Fibroblast of lung (primary cell): ENCODE measurements around the gene SEPTIN2. TPM values are rescaled to one million over a fixed set of nuclear protein-coding genes. Genes with fewer than 3 reads are reported as not detected.

Experiments
- DNase-seq, 2 donors: peaks; one replicate each; pipeline versions ENCODE4 v3.0.0 to v3.0.0-alpha.2; 2010; ENCODE audit warnings: low read depth in 2 of 2
- H2AFZ ChIP-seq: 2 replicates; pipeline ENCODE4 v1.5.1; 2012; ENCODE audit warnings: low read length, control low read depth, inconsistent platforms
- H3K27ac ChIP-seq: 2 replicates; pipeline ENCODE4 v1.5.1; 2011; ENCODE audit warnings: low read length, control low read depth; ENCODE audit not compliant: insufficient read depth
- H3K27me3 ChIP-seq: 2 replicates; pipeline ENCODE4 v1.5.1; 2011; ENCODE audit warnings: mild to moderate bottlenecking, low read length; ENCODE audit not compliant: control insufficient read depth, insufficient read depth
- H3K36me3 ChIP-seq: 2 replicates; pipeline ENCODE4 v1.5.1; 2011; ENCODE audit warnings: low read length; ENCODE audit not compliant: control insufficient read depth, insufficient read depth
- H3K4me1 ChIP-seq: 2 replicates; pipeline ENCODE4 v1.5.1; 2011; ENCODE audit warnings: low read length; ENCODE audit not compliant: control insufficient read depth, insufficient read depth; ENCODE audit errors: extremely low read depth
- H3K4me2 ChIP-seq: 2 replicates; pipeline ENCODE4 v1.5.1; 2011; ENCODE audit warnings: low read length, control low read depth; ENCODE audit not compliant: insufficient read depth; ENCODE audit errors: extremely low read depth
- H3K4me3 ChIP-seq, 4 experiments: fragments of 200-600 bp in 1 of 4; sonication (generic) in 1 of 4; replicated peaks in 1 of 4; 2 replicates each; pipeline ENCODE4 v1.5.1; 2011 to 2016; ENCODE audit warnings: low read length in 4 of 4, low read depth in 3 of 4, mild to moderate bottlenecking in 3 of 4, control low read depth in 2 of 4, inconsistent platforms in 1 of 4, mixed read lengths in 1 of 4; ENCODE audit not compliant: insufficient read depth in 1 of 4; ENCODE audit errors: control extremely low read depth in 1 of 4
- H3K79me2 ChIP-seq: 2 replicates; pipeline ENCODE4 v1.5.1; 2012; ENCODE audit warnings: mild to moderate bottlenecking, low read length, inconsistent platforms; ENCODE audit not compliant: control insufficient read depth, insufficient read depth
- H3K9ac ChIP-seq: 2 replicates; pipeline ENCODE4 v1.5.1; 2011; ENCODE audit warnings: mild to moderate bottlenecking, low read length, control low read depth; ENCODE audit not compliant: insufficient read depth
- H3K9me3 ChIP-seq: 2 replicates; pipeline ENCODE4 v1.5.1; 2012; ENCODE audit warnings: low read depth, low read length; ENCODE audit not compliant: control insufficient read depth, insufficient read depth
- H4K20me1 ChIP-seq: 2 replicates; pipeline ENCODE4 v1.5.1; 2011; ENCODE audit warnings: low read length; ENCODE audit not compliant: control insufficient read depth, insufficient read depth; ENCODE audit errors: extremely low read depth
- EZH2 ChIP-seq: IDR thresholded peaks from 2 replicates; pipeline ENCODE4 v1.5.1; 2012; ENCODE audit warnings: low read length, control low read depth, mild to moderate bottlenecking; ENCODE audit errors: missing control alignments
- polyA plus RNA-seq, 2 donors: library from polyadenylated mRNA; depleted of rRNA in 1 of 2; stranded (reverse) in 1 of 2; unstranded in 1 of 2; fragments of >200 nt; gene quantifications; 2 replicates each; pipeline ENCODE4 v1.2.1, GENCODE V29; 2011 to 2012; ENCODE audit warnings: missing spikeins in 1 of 2
- total RNA-seq: library from RNA; depleted of rRNA; stranded (reverse); fragments of >200 nt; gene quantifications from 2 replicates; pipeline ENCODE4 v1.2.1, GENCODE V29; 2014
- TF ChIP-seq, protein P1 (sequence below), 2 donors: IDR thresholded peaks in 1 of 2; conservative IDR thresholded peaks in 1 of 2; 1 replicate in 1 of 2; 2 replicates in 1 of 2; pipeline ENCODE4 v1.5.1; 2011 to 2012; ENCODE audit warnings: low read length in 2 of 2, control low read depth in 1 of 2, inconsistent platforms in 1 of 2, low read depth in 1 of 2, mild to moderate bottlenecking in 1 of 2

SEPTIN2 gene
- total and polyA plus RNA-seq, 2 donors (not counting 1 experiment from before 2014, with no cell fraction given) = 403 to 927 TPM

GRCh38 chr2:241349941-241350340 lies 34.2 kb downstream of the SEPTIN2 start:
- Histone ChIP-seq H3K4me1 (peaks cover 4% of the 10 kb centered on the region), H3K9me3 (no peaks in the 10 kb centered on the region), H3K4me3 (no peak overlapping the region), H3K27ac (no peak overlapping the region), H4K20me1 (no peaks in the 10 kb centered on the region), H3K36me3 (peaks cover 16% of the 10 kb centered on the region), H3K27me3 (no peaks in the 10 kb centered on the region), H2AFZ (no peak overlapping the region), H3K9ac (no peak overlapping the region), H3K79me2 (no peaks in the 10 kb centered on the region), H3K4me2 (no peak overlapping the region)
- TF ChIP-seq EZH2 = no peak
- no peak for DNase-seq

DNA sequence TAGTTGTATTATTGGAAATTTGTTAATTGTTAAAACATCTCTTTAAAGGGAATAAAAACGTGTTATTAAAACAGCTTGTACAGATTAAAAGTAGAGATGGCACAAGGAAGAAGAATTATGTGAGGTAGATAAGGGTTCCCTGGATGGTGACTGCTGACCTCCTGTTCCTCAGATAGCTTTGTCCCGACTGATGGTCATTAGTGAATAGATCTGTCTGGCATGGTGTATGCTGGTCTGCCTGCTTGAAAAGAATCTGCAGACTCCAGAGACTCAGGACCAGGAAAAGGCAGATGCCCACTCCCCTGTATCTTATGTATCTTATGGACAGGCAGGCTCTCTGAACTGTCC lies 34.8 kb downstream of the SEPTIN2 start:
- peaks cover 16% of the 10 kb centered on the region for H3K36me3 ChIP-seq
- H3K27ac ChIP-seq = no peak overlapping the region
- H3K79me2 ChIP-seq = no peaks in the 10 kb centered on the region
- H3K4me2 ChIP-seq = no peak overlapping the region
- TF ChIP-seq, protein P1, sequence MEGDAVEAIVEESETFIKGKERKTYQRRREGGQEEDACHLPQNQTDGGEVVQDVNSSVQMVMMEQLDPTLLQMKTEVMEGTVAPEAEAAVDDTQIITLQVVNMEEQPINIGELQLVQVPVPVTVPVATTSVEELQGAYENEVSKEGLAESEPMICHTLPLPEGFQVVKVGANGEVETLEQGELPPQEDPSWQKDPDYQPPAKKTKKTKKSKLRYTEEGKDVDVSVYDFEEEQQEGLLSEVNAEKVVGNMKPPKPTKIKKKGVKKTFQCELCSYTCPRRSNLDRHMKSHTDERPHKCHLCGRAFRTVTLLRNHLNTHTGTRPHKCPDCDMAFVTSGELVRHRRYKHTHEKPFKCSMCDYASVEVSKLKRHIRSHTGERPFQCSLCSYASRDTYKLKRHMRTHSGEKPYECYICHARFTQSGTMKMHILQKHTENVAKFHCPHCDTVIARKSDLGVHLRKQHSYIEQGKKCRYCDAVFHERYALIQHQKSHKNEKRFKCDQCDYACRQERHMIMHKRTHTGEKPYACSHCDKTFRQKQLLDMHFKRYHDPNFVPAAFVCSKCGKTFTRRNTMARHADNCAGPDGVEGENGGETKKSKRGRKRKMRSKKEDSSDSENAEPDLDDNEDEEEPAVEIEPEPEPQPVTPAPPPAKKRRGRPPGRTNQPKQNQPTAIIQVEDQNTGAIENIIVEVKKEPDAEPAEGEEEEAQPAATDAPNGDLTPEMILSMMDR (conservative IDR thresholded peaks at IDR 0.05 in 1 of 2, IDR thresholded peaks at IDR 0.05 in 1 of 2; ENCODE audit: low read depth in 1 of 2, low read length in 2 of 2) = no peak
- no peak for TF ChIP-seq EZH2
- no peaks in the 10 kb centered on the region for H3K27me3 ChIP-seq
- no peak overlapping the region for H3K4me3 ChIP-seq
- DNase-seq = no peak
- peaks cover 6% of the 10 kb centered on the region for H3K4me1 ChIP-seq
- H3K9ac ChIP-seq = no peak overlapping the region
- H3K9me3 ChIP-seq = no peaks in the 10 kb centered on the region
- no peaks in the 10 kb centered on the region for H4K20me1 ChIP-seq
- no peak overlapping the region for H2AFZ ChIP-seq

GRCh38 chr2:241350878-241351639 lies 35.3 kb downstream of the SEPTIN2 start:
- Histone ChIP-seq H3K4me3 (no peak overlapping the region), H3K79me2 (no peaks in the 10 kb centered on the region), H3K4me2 (no peak overlapping the region), H3K27ac (no peak overlapping the region), H4K20me1 (no peaks in the 10 kb centered on the region), H3K4me1 (peaks cover 6% of the 10 kb centered on the region), H3K9ac (no peak overlapping the region), H3K9me3 (no peaks in the 10 kb centered on the region), H2AFZ (no peak overlapping the region), H3K36me3 (peaks cover 15% of the 10 kb centered on the region), H3K27me3 (no peaks in the 10 kb centered on the region)
- TF ChIP-seq EZH2 = no peak
- TF ChIP-seq, protein P1 (conservative IDR thresholded peaks at IDR 0.05 in 1 of 2, IDR thresholded peaks at IDR 0.05 in 1 of 2; ENCODE audit: low read depth in 1 of 2, low read length in 2 of 2) = no peak
- no peak for DNase-seq
